Fibroblast of skin of back (primary cell): ENCODE measurements around the gene TMEM45B.

Source experiments
- DNase-seq: peaks from one replicate; pipeline ENCODE4 v3.0.0-alpha.2; 2013

The TMEM45B gene

DNA sequence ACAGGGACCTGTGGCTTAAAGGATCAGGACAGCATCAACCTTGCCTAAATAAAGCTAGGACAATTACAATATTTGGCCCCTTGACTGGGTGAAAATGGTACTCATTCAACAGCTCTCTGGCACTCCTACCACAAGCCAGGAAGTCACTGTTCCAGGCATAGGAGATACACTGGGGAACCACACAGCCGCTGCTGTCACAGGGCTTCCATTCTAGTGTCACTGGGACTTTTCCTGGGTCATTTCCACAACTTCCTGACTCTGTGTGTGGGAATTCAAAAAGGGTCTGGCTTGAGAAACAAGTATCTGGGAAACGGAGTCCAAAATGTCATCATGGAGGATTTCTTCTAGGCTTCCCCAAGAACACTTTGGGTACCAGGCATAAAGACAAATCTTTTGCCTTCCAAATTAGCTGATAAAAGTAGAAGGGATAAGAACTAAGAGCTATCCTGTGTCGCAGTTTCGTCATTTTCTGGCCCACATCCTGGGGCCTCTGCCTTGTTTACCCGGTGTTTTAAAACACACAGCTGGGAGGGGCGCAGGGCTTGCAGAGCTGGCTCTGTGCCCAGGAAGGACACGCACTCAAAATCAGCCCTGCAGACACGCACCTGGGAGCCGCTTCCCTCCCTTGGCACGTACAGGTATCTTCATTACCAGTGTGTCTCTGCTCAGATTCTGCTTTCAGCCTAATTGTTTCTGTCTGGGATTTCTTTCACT, 38.0 kb downstream of the TMEM45B start:
- no peak for DNase-seq

DNA sequence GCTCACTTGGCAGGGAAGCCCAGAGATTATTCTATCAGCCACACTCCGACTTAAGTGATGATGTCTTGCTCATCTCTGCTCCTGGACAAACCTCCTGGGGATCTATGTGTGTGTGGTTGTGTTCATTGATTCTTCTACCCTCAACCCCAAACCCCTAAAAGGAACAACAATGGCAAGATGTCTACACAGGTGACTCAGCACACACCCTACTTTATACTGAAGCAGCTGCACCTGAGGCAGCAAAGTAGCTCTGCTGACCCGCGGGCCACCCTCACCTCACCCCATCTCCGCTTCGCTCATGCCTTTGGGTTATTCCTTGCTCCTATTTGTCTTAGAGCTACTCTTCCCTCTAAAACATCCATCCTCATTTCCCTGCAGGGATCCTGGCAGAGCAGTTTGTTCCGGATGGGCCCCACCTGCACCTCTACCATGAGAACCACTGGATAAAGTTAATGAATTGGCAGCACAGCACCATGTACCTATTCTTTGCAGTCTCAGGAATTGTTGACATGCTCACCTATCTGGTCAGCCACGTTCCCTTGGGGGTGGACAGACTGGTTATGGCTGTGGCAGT, 38.7 kb downstream of the TMEM45B start:
- DNase-seq, result no peak

DNA sequence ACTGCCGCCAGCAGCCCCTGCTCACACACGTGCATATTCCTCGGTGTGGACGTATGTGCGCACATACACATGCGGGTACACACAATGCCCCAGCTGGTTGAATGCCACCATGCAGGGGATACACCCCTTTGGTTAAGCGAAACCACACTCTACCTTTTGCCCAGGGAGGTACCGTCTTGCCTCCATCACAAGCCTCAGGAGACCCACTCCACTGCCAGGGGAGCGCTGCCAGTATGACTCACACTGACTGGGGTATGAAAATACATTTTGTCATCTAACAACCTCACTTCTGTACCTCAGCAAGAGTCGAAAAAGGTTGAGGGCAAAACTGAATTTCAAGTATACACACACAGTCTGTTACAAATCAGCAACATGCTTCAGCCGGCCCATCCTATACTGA, 39.4 kb downstream of the TMEM45B start:
- DNase-seq, result no peak

DNA sequence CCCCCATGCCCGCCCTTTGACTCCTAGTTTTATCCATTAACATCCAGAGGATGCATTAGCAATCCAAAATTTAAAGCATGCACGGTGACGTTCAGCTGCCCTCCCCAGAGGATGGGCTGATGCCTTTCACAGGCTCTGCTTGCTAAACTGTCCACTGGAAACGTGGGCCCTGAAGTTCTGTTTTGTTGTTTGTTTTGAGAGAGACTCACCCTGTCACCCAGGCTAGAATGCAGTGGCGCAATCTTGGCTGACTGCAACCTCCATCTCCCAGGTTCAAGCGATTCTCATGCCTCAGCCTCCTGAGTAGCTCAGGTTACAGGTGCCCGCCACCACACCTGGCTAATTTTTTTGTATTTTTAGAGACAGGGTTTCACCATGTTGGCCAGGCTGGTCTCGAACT, 40.4 kb downstream of the TMEM45B start:
- DNase-seq, result no peak

- DNase-seq, result peak; percentile 96
These were observed 46.3 kb downstream of the TMEM45B start for GRCh38 chr11:129861702-129862522.

- DNase-seq, result no peak
These were observed 49.2 kb downstream of the TMEM45B start for GRCh38 chr11:129864811-129865210.

DNA sequence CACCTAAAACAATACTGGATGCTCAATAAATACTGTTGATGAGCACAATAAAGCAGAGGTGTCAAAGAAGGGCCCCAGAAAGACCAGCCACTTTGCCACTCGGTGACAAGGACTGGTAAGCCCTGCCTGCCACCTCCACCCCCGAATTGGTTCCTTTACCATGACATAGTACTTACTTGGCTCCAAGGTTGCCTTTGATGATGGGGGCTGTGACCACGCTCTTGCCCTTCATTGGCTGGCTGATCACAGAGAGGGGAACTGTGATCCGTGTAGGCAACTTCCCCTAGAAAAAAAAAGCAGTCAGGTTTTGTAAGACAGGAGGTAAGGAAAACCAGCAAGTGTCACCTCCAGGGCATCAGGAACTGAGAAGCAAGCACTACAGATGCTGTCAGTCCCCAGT, 50.1 kb downstream of the TMEM45B start:
- no peak for DNase-seq

- DNase-seq, result no peak
These were observed 50.7 kb downstream of the TMEM45B start for GRCh38 chr11:129866311-129866710.

DNA sequence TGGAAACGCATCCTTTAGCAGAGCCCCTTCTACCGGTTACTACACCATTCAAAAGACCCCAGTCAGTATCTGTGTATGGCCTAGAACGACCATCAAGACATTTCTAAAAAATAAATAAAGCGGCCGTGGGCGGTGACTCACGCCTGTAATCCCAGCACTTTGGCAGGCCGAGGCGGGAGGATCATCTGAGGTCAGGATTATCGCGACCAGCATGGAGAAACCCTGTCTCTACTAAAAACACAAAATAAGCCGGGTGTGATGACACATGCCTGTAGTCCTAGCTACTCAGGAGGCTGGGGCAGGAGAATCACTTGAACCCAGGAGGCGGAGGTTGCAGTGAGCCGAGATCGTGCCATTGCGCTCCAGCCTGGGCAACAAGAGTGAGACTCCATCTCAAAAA, 53.0 kb downstream of the TMEM45B start:
- peak; percentile 9 for DNase-seq

DNA sequence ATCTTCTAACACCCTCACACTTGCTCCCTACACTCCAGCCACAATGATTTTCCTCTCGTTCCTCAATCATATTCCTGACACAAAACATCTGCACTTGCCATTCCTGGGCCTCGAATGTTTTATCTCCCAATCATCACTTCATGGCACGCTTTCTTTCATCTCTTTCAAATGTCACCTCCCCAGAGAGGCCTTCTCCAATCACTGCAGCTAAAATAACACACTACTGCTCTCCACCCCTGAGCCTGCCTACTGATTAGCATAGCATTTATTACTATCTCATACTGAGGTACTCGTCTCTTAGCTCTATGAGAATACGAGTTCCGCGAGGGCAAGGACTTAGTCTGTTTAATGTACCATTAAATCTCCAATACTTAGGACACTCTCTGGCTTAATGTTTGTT, 56.3 kb downstream of the TMEM45B start:
- DNase-seq, result no peak

- no peak for DNase-seq
These were observed 64.7 kb downstream of the TMEM45B start for GRCh38 chr11:129880311-129880710.

- peak; percentile 24 for DNase-seq
These were observed 66.0 kb downstream of the TMEM45B start for GRCh38 chr11:129881570-129882170.

GRCh38 chr11:129884581-129884980, 68.9 kb downstream of the TMEM45B start:
- no peak for DNase-seq

DNA sequence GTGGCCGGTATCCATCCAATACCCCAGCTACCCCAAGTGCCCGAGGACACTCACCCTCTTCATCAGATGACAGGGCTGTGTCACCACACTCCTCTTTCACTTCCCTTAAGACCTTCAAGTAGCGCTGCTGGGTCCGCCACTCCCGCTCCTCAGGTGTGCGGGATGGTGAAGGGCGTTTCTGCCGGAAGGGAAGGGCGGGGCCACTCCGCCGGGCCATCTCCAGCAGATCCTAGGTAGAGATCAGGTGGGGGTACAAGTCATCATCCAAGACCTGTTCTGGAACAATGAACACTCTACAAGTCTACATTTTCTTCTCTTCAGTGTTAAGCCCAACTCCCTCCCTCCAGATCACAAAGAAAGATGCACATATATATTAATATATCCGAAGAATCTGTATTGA, 69.7 kb downstream of the TMEM45B start:
- no peak for DNase-seq

GRCh38 chr11:129888451-129888850, 72.8 kb downstream of the TMEM45B start:
- no peak for DNase-seq

DNA sequence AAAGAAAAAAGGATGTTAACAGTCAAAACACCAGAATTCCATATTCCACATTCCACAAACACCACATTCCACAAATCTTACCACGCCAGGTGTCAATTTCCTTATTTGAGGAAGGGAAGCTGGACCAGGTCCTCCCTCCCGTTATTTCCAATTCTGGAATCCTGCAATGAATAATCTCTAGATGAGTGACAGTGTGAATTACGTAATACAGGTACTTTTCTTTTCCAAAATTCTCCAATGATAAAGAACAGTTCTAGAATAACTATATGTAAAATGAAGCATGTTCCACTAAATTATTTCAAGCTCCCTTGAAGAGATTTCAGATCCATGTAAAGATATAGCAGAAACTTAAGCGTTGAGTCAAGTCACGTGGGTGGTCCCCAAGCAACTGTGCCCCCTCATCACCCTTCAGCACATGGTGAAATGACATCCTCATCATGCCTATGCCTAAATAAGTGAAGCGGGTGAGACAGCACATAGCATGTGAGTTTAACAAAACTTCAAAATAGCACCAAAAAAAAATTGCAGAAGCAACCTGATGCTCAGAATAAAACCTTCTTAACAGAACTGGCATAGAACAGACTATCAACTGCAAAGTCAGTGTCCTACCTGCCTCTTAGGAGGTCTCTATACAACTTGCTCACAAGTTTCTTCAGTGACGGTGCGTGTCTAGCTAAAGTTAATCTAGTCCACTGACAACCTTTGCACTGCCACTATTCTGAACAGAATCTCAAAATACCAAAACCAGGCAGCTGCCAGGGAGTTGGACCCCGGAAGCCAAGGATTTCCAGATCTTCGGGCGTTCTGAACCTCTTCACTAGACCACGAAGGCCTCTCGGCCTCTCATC, 78.9 kb downstream of the TMEM45B start:
- DNase-seq, result peak; percentile 6

GRCh38 chr11:129895126-129896041, 79.7 kb downstream of the TMEM45B start, which contains the start of gene NFRKB:
TSS of gene NFRKB (minus strand) at chr11:129895578. CDS start at chr11:129892849, 2,729 bp downstream.
- peak; percentile 77 for DNase-seq

DNA sequence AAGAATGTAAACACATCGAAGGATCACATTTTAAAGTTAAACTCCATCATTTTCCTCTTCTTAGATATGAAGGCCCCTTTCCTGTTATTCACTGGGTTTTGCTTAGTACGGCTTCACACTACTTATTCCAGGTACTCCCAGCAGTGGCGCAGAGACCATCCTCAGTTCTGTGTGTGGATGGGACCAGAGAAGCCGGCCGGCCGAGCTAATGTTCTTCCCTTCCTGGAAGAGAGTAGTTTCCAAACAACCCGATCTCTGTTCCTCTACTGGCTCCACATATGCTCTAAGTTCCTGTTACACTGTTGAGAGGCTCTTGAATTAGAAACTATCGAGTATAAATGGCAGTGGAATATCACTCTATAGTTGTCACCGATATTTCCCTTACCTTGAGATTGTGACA, 80.4 kb downstream of the TMEM45B start:
- DNase-seq, result no peak

DNA sequence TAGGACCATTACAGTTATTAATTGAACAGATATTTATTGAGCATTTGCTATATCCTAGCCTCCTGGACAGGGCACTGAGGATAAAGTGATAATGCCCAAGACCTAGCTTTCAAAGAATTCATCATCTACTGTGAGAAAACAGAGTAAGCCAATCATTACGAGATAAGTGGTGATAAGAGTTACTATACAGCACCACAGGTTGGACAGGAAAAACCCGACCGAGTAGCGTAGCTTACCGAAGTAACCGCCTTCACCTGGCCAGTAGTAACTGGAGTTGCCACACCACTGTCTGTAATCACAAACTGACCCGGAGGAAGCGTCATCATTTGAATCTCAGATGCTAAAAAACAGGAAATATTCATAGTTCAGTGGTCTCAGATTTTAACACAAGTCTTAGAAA, 89.8 kb downstream of the TMEM45B start:
- no peak for DNase-seq
